Tibial nerve (tissue), 4 donors: Measurements from ENCODE around the gene ZNF254. TPM values are rescaled to one million over a fixed set of nuclear protein-coding genes. Genes with fewer than 3 reads are reported as not detected.

Source experiments
- DNase-seq, 2 donors: peaks; one replicate each; pipeline ENCODE4 v3.0.0-alpha.2; 2019; ENCODE audit warnings: low spot score in 2 of 2
- H3K27ac ChIP-seq, 4 donors: fragments of 200-600 bp; sonication (generic) in 3 of 4; one replicate each; pipeline ENCODE4 v1.5.1; 2017 to 2019; ENCODE audit warnings: mild to moderate bottlenecking in 1 of 4
- H3K27me3 ChIP-seq, 2 donors: fragments of 200-600 bp; sonication (generic) in 1 of 2; one replicate each; pipeline versions ENCODE4 v1.5.1 to v1.6.0; 2017 to 2019
- H3K36me3 ChIP-seq, 3 donors: fragments of 200-600 bp; sonication (generic); one replicate each; pipeline ENCODE4 v1.5.1; 2018 to 2019
- H3K4me1 ChIP-seq, 4 donors: fragments of 200-600 bp; sonication (generic) in 3 of 4; one replicate each; pipeline ENCODE4 v1.5.1; 2017 to 2019
- H3K4me3 ChIP-seq, 4 donors: fragments of 200-600 bp; sonication (generic) in 3 of 4; one replicate each; pipeline ENCODE4 v1.5.1; 2017 to 2019; ENCODE audit warnings: mild to moderate bottlenecking in 1 of 4, moderate library complexity in 1 of 4
- H3K9me3 ChIP-seq, 4 donors: fragments of 200-600 bp; sonication (generic) in 3 of 4; one replicate each; pipeline ENCODE4 v1.5.1; 2017 to 2019
- EP300 ChIP-seq, 2 donors: sonication (generic); formaldehyde crosslinking; IDR thresholded peaks; one replicate each; pipeline ENCODE4 v1.6.1; 2017; ENCODE audit warnings: antibody characterized with exemption in 2 of 2, mild to moderate bottlenecking in 1 of 2
- POLR2A ChIP-seq, 2 donors: fragments of 450-650 bp; IDR thresholded peaks; one replicate each; pipeline ENCODE4 v1.6.1; 2017; ENCODE audit warnings: antibody characterized with exemption in 2 of 2, mild to moderate bottlenecking in 2 of 2, moderate library complexity in 2 of 2
- WGBS, 2 donors: methylation state at CpG; one replicate each; pipeline ENCODE4 v1.1.5; 2018; 5-methylcytosine and 5-hydroxymethylcytosine counted together
- total RNA-seq, 4 donors: library from RNA; depleted of rRNA; stranded (reverse); fragments of >200 nt; gene quantifications; one replicate each; pipeline ENCODE4 v1.1.0, GENCODE V29; 2016
- TF ChIP-seq, protein P1 (sequence below), 5 experiments: fragments of 200-600 bp in 3 of 5; fragments of 450-650 bp in 2 of 5; sonication (generic) in 3 of 5; IDR thresholded peaks; one replicate each; pipeline ENCODE4 v1.5.1; 2016 to 2019; ENCODE audit warnings: antibody characterized with exemption in 5 of 5, mild to moderate bottlenecking in 3 of 5, moderate library complexity in 2 of 5

ZNF254 gene
- total RNA-seq, 4 donors from 2014 or later, result 15.6 to 21.9 (median 18.4) TPM

DNA sequence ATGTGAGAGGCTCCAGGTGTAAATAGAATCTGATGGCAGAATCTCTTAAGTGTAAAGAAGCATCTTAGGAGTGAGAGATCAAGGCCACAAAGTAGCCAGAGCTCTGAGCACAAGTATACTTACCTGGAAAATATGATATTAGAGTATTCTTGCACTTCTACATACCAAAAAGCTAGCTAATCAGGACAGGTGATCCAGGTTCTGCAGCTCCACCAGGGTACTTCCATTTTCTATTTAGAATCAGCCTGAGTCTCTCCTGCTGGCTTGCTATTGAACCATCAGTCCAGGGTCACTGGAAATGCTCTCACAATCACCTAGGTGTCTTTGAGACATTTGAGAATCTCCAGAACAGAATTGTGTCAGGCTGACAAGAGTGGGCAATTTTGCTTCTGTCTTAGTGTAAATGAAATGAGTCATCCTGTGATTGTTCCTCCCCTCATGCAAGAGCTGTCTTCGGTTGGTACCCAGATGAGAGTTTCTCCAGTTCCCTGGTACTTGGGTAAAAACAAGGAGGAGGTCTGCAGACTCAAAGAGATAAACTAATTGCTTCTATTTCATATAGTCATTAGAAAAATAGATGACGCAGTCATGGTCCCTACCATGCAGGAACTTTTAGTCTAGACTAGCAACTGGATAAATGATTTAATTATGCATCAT lies 14.6 kb downstream of the ZNF254 start:
- TF ChIP-seq POLR2A (IDR thresholded peaks at IDR 0.05) (no peak), EP300 (IDR thresholded peaks at IDR 0.05) (no peak)
- TF ChIP-seq, protein P1, sequence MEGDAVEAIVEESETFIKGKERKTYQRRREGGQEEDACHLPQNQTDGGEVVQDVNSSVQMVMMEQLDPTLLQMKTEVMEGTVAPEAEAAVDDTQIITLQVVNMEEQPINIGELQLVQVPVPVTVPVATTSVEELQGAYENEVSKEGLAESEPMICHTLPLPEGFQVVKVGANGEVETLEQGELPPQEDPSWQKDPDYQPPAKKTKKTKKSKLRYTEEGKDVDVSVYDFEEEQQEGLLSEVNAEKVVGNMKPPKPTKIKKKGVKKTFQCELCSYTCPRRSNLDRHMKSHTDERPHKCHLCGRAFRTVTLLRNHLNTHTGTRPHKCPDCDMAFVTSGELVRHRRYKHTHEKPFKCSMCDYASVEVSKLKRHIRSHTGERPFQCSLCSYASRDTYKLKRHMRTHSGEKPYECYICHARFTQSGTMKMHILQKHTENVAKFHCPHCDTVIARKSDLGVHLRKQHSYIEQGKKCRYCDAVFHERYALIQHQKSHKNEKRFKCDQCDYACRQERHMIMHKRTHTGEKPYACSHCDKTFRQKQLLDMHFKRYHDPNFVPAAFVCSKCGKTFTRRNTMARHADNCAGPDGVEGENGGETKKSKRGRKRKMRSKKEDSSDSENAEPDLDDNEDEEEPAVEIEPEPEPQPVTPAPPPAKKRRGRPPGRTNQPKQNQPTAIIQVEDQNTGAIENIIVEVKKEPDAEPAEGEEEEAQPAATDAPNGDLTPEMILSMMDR (IDR thresholded peaks at IDR 0.05), result no peak
- Histone ChIP-seq H3K4me1 (no peaks in the 10 kb centered on the region), H3K4me3 (no peak overlapping the region), H3K36me3 (peaks cover 0 to 54% (median 4%) of the 10 kb centered on the region in 3 donors), H3K9me3 (peaks cover 0 to 11% (median 2%) of the 10 kb centered on the region in 4 donors), H3K27ac (no peak overlapping the region), H3K27me3 (no peaks in the 10 kb centered on the region)
- 89 to 94% methylated on average over 2 of the region's 2 CpGs for WGBS, 2 donors
- no peak for DNase-seq

DNA sequence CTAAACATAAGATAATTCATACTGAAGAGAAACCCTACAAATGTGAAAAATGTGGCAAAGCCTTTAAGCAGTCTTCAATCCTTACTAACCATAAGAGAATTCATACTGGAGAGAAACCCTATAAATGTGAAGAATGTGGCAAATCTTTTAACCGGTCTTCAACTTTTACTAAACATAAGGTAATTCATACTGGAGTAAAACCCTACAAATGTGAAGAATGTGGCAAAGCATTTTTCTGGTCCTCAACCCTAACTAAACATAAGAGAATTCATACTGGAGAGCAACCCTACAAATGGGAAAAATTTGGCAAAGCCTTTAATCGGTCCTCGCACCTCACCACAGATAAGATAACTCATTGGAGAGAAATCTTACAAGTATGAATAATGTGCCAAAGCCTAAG lies 40.6 kb downstream of the ZNF254 start:
- TF ChIP-seq POLR2A (IDR thresholded peaks at IDR 0.05) (no peak), EP300 (IDR thresholded peaks at IDR 0.05) (no peak)
- TF ChIP-seq, protein P1 (IDR thresholded peaks at IDR 0.05), result no peak
- no peaks in the 10 kb centered on the region for H3K4me1 ChIP-seq
- H3K4me3 ChIP-seq, result no peak overlapping the region
- DNase-seq, result no peak
- no peak overlapping the region for H3K27ac ChIP-seq
- no peaks in the 10 kb centered on the region for H3K27me3 ChIP-seq
- peaks cover 6 to 100% (median 53%) of the 10 kb centered on the region in 4 donors for H3K9me3 ChIP-seq
- WGBS, 2 donors, result 98 to 99% methylated on average over 3 of the region's 3 CpGs
- peaks cover 7 to 97% (median 19%) of the 10 kb centered on the region in 3 donors for H3K36me3 ChIP-seq

DNA sequence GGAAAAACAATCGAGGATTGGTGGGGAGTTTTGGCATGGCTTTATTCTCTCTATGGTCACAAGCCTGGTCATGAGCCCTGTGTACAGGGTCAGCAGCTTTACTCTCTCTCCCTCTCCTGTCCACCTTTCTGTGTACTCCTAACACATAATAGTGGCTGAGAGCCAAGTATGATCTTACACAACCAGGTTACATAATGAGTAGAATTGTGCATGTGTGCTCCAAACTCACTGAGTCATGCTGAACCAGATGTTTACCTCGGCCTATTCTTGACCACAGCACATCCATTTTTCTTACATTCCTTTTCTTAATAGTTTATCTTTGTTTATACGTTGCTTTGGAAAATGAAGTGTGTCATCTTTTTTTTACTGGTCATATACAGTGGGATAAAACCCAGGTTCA lies 53.1 kb downstream of the ZNF254 start:
- H3K27me3 ChIP-seq, result no peaks in the 10 kb centered on the region
- H3K36me3 ChIP-seq, result peaks cover 0 to 71% (median 0%) of the 10 kb centered on the region in 3 donors
- WGBS, 2 donors, result 82 to 86% methylated on average over 3 of the region's 3 CpGs
- no peaks in the 10 kb centered on the region for H3K4me1 ChIP-seq
- no peak overlapping the region for H3K4me3 ChIP-seq
- no peak for DNase-seq
- TF ChIP-seq, protein P1 (IDR thresholded peaks at IDR 0.05), result no peak
- TF ChIP-seq EP300 (IDR thresholded peaks at IDR 0.05) (no peak), POLR2A (IDR thresholded peaks at IDR 0.05) (no peak)
- peaks cover 0 to 99% (median 34%) of the 10 kb centered on the region in 4 donors for H3K9me3 ChIP-seq
- no peak overlapping the region for H3K27ac ChIP-seq

DNA sequence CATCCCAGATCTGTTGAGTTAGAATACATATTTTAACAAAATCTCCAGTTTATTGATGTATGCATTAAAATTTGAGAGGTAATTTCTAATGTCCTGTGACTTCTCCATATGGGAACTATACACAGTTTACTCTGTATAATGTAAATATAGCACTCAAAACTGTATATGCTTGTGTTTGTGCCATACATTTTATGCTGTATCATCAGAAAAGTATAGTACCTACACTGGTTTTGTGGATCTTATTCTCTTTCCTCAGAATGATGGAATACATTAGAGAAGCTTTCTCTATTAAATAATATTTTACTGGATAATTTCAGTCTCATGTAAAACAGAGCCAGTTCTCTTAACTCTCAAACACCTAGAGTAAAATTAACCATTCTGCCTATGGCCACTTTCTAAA lies 53.6 kb downstream of the ZNF254 start:
- TF ChIP-seq, protein P1 (IDR thresholded peaks at IDR 0.05), result no peak
- TF ChIP-seq EP300 (IDR thresholded peaks at IDR 0.05) (no peak), POLR2A (IDR thresholded peaks at IDR 0.05) (no peak)
- H3K4me3 ChIP-seq, result no peak overlapping the region
- H3K4me1 ChIP-seq, result no peaks in the 10 kb centered on the region
- no peaks in the 10 kb centered on the region for H3K27me3 ChIP-seq
- no peak for DNase-seq
- peaks cover 0 to 99% (median 34%) of the 10 kb centered on the region in 4 donors for H3K9me3 ChIP-seq
- H3K36me3 ChIP-seq, result peaks cover 0 to 71% (median 0%) of the 10 kb centered on the region in 3 donors
- no peak overlapping the region for H3K27ac ChIP-seq

DNA sequence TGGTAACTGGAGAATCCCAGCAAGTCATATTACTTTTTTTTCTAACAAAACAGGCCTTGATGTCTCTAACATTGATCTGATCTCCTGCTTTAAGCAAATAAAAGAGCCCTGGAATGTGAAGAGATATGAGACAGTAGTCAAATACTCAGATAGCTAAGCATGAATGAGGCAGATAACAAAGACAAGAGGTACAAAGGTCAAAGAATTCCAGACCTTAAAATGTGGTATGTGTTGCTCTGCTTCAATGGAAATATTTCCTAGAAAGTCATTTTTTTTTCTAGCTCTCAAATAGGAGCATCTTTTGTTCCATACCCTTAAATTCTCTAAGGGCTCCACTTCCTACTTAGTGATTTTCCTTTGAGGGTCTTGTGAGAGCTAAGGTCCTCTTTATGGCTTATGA lies 54.6 kb downstream of the ZNF254 start:
- Histone ChIP-seq H3K4me1 (no peaks in the 10 kb centered on the region), H3K27ac (no peak overlapping the region), H3K9me3 (peaks cover 8 to 99% (median 33%) of the 10 kb centered on the region in 4 donors), H3K4me3 (no peak overlapping the region), H3K27me3 (no peaks in the 10 kb centered on the region), H3K36me3 (peaks cover 0 to 70% (median 0%) of the 10 kb centered on the region in 3 donors)
- TF ChIP-seq POLR2A (IDR thresholded peaks at IDR 0.05), result no peak
- no peak for TF ChIP-seq EP300 (IDR thresholded peaks at IDR 0.05)
- TF ChIP-seq, protein P1 (IDR thresholded peaks at IDR 0.05), result no peak
- no peak for DNase-seq
